ENCODE results near the gene COL8A1.

Gene COL8A1

DNA sequence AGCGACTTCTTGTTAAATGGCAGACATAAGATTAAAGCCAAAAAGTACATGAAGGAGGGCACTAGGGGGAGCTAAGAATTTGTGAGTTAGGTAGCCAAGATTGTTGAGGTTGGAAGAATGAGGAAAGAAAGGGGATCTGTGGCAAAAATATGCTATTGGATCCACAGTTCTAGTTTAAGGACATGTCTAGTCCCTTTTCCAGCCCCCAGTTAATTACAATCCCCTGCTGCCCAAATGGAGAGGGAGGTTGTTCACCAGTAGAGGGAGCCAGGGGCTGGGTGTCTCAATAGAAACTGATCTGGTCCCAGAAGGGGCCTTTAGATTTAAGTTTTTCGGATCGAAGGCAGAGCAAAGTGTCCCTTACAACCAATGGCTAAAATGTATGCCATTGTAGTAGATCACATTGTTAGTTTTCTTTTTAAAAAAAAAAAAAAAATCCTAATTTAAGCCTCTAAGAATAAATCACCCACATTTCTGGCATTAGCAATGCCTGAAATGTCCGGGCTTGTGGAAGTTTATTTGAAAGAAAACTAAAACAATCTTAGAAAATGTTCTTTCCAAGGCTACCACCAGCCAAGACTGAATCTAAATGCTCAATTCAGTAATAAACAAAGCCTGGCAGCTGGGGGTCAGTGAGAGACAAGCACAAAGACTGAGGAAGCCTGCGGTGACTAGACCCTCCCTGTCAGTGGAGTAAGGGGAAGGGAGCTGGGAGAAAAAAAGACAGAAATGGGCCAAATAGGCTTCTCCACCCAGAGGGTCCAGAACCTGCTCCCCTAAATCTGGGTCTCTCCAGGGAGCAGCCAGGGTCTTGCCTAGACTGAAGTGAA lies 7.1 kb downstream of the COL8A1 start:
- H3K4me3 Mint-ChIP-seq = no peak overlapping the region
- H3K4me1 Mint-ChIP-seq = no peaks in the 10 kb centered on the region
- H3K27ac Mint-ChIP-seq = no peak overlapping the region
- H3K27me3 Mint-ChIP-seq = peaks cover 4 to 10% of the 10 kb centered on the region in 2 donors
- ATAC-seq (replicated peaks) = no peak
- peaks cover 0 to 2% of the 10 kb centered on the region in 2 donors for H3K9me3 Mint-ChIP-seq
- DNase-seq = no peak
- H3K36me3 Mint-ChIP-seq = no peaks in the 10 kb centered on the region

DNA sequence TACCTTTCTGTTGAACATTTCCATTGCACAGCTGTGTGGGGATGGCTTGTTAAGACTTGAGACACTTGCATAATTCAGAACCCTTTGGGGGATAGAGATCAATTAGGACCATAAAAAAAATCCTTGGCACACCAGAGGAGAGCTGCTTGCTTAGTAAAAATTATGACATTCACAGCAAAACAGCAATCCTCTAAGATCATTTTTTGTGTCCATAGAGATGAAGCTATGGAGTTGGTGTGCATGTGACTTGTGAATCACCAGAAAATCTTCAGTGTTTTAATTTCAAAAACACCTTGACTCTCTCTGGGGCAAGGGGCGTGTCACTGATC lies 7.7 kb downstream of the COL8A1 start:
- Mint-ChIP-seq H3K36me3 (no peaks in the 10 kb centered on the region), H3K4me1 (no peaks in the 10 kb centered on the region), H3K9me3 (peaks cover 0 to 2% of the 10 kb centered on the region in 2 donors), H3K4me3 (no peak overlapping the region), H3K27ac (no peak overlapping the region), H3K27me3 (peaks cover 0 to 5% of the 10 kb centered on the region in 2 donors)
- no peak for DNase-seq
- ATAC-seq (replicated peaks) = no peak

DNA sequence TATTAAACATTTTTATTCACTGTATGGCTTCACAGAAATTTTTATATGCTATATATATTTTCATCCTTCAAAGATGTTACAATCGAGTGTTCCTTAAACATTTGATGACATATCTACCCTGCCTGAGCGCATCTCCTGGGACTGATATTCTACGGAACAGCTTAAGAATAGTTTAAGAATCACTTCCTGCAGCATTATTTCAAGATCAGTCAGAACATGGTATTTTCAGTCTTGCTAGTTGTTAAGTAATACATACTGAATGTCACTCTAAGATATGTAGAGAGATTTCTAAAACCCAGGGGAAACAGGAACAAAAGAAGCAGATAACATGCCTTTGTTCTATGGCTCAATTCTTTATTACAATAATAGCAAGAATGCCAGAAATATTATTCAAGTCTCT lies 8.7 kb downstream of the COL8A1 start:
- H3K36me3 Mint-ChIP-seq = no peaks in the 10 kb centered on the region
- no peaks in the 10 kb centered on the region for H3K27me3 Mint-ChIP-seq

DNA sequence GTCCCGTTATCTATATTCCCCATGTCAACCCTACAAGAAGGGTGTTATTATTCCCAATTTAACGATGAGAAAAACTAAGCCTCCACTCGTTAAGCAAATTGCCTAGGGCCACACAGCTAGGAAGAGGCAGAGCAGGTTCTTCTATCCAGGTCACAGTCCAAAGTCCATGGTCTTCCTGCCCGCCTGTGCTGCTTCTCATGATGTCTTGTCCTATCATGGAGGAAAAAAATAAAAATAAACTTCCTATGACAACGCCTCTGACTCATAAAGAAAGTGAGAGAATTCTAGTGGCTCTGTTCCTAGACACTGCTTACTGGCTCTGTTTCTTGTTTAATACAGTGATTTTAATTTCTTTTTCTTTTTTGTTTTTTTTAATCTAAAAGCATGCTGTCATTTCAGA lies 9.7 kb downstream of the COL8A1 start:
- Mint-ChIP-seq H3K36me3 (no peaks in the 10 kb centered on the region), H3K4me3 (no peak overlapping the region), H3K27ac (no peak overlapping the region), H3K27me3 (no peaks in the 10 kb centered on the region), H3K9me3 (peaks cover 0 to 2% of the 10 kb centered on the region in 2 donors), H3K4me1 (no peaks in the 10 kb centered on the region)
- no peak for ATAC-seq (replicated peaks)
- no peak for DNase-seq

More for the DNA sequence above, 8.7 kb downstream of the COL8A1 start:
- no peak overlapping the region for H3K27ac Mint-ChIP-seq
- H3K4me1 Mint-ChIP-seq = no peaks in the 10 kb centered on the region
- DNase-seq (no peak), ATAC-seq (replicated peaks) (no peak)
- peaks cover 0 to 2% of the 10 kb centered on the region in 2 donors for H3K9me3 Mint-ChIP-seq
- no peak overlapping the region for H3K4me3 Mint-ChIP-seq

DNA sequence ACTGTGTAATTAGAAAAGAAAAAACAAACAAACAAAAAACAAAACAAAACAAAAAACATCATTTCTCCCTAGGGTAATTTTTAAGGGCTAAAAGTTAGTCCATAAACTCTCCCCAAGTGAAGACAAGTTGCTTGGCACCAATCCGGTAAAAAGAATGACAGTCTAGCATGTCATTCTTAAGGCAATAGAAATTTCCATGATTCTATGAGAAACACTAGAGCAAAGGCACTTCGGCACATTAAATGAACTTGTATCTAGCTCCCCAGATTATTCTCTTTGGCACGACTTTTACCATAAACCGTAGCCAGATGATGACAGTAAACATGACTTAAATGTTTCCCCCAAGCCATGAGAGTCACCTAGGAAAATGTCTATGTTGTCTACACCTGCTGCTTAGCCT lies 10.1 kb downstream of the COL8A1 start:
- Mint-ChIP-seq H3K36me3 (no peaks in the 10 kb centered on the region), H3K9me3 (peaks cover 0 to 2% of the 10 kb centered on the region in 2 donors), H3K4me3 (no peak overlapping the region), H3K27ac (no peak overlapping the region), H3K4me1 (no peaks in the 10 kb centered on the region), H3K27me3 (no peaks in the 10 kb centered on the region)
- no peak for ATAC-seq (replicated peaks)
- no peak for DNase-seq

DNA sequence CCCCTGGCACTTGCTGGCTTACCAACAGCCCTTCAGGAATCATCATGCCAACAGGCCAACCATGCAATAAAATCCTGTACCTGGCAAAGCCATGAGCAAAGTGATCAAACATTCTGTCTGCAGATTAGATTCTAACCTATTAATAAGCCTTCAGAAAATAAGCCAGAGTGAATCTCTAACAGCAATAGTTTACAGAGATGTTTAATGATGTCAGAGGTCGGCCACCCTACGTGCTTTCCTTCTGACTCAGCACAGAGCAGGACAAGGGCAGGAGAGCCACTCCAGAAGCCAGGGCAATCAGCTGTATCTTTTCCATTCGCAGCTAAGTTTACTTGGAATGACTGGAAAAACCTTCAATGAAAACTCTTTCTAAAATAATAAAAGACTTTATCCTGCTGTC lies 13.1 kb downstream of the COL8A1 start:
- Mint-ChIP-seq H3K9me3 (peaks cover 0 to 2% of the 10 kb centered on the region in 2 donors), H3K27ac (no peak overlapping the region), H3K4me3 (no peak overlapping the region), H3K36me3 (no peaks in the 10 kb centered on the region), H3K4me1 (no peaks in the 10 kb centered on the region), H3K27me3 (no peaks in the 10 kb centered on the region)
- DNase-seq = no peak
- no peak for ATAC-seq (replicated peaks)

DNA sequence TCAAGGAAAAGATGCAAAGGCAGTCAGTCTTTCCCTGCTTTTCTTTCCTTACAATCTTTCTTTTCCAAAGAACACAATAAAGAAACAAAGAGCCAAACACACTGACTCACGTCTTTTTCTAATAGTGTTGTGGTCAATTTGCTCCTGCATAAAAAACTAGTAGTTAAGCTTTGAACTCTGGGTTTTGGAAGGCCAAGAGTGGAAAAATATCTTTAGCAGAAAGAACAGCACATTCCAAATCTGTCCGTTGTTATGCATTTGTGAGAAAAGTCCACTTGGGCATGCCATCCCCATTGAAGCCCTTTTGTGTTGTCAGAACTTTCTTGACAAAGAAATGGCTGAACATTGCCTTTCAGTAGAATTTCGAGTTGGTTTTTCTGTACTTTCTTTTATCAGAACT lies 18.2 kb downstream of the COL8A1 start:
- H3K4me1 Mint-ChIP-seq = no peaks in the 10 kb centered on the region
- H3K4me3 Mint-ChIP-seq = no peak overlapping the region
- DNase-seq (no peak), ATAC-seq (replicated peaks) (no peak)
- no peak overlapping the region for H3K27ac Mint-ChIP-seq
- H3K36me3 Mint-ChIP-seq = no peaks in the 10 kb centered on the region
- H3K9me3 Mint-ChIP-seq = no peaks in the 10 kb centered on the region
- H3K27me3 Mint-ChIP-seq = no peaks in the 10 kb centered on the region

DNA sequence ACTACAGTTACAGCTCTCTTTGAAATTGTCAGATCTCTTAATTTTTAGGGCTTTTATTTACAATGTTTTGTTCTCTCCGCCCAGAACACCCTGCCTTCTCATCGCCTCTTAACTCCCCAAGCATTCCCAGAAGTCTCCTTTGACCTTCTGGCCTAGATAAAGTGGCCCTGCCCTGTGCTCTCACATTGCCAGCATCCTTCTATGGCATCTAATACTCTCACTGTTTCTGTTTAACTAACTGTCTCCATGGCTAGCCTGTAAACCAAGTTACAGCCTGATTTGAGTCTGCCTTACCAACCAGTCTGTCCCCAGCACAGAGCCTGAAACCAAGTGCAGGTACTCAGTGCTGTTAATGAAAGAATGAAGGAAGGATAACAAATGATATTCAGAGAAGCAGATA lies 19.9 kb downstream of the COL8A1 start:
- Mint-ChIP-seq H3K4me3 (no peak overlapping the region), H3K27ac (no peak overlapping the region), H3K4me1 (no peaks in the 10 kb centered on the region), H3K36me3 (no peaks in the 10 kb centered on the region), H3K27me3 (no peaks in the 10 kb centered on the region), H3K9me3 (no peaks in the 10 kb centered on the region)
- no peak for DNase-seq
- ATAC-seq (replicated peaks) = no peak

DNA sequence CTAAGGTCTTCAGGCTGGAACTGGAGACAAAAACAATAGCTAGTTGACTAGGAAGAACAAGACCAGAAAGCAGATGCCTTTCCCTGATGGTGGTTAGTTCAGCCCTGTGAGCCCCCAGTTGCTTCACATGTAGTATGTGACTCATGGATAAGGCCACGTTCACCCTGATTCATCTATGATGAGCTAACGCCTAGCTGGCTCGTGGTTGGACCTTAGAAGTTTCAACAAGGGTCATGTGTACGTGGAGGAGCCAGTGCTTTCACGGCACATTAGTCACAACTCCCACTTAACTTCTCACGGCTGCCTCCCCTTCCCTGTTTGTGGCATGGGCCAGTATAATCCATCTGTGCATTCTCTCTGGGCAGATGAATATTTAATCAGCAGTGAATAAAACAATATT lies 20.6 kb downstream of the COL8A1 start:
- Mint-ChIP-seq H3K27me3 (no peaks in the 10 kb centered on the region), H3K9me3 (no peaks in the 10 kb centered on the region), H3K27ac (no peak overlapping the region), H3K4me3 (no peak overlapping the region), H3K36me3 (no peaks in the 10 kb centered on the region), H3K4me1 (no peaks in the 10 kb centered on the region)
- DNase-seq = no peak
- no peak for ATAC-seq (replicated peaks)

DNA sequence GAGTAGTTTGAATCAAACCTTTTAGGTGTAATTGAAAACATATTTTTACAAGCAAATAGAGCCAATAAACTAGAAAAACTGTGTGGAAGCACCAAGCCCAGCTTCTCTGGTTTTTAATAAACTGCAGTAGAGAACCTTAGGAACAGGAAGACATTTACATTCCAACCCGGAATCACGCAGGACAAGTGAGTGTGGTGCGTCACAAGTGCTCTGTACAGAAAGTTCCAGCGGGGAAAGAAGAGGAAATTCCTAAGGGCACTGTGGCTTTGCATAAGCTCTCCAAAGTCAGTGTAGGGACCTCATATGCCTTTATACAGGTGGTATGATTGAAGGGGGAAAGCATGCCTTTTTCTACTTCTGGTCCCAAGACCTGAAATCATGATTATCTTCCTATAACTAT lies 21.6 kb downstream of the COL8A1 start:
- DNase-seq (no peak), ATAC-seq (replicated peaks) (no peak)
- no peaks in the 10 kb centered on the region for H3K4me1 Mint-ChIP-seq
- H3K27me3 Mint-ChIP-seq = peaks cover 0 to 6% of the 10 kb centered on the region in 2 donors
- no peak overlapping the region for H3K27ac Mint-ChIP-seq
- no peaks in the 10 kb centered on the region for H3K9me3 Mint-ChIP-seq
- no peaks in the 10 kb centered on the region for H3K36me3 Mint-ChIP-seq
- H3K4me3 Mint-ChIP-seq = no peak overlapping the region

DNA sequence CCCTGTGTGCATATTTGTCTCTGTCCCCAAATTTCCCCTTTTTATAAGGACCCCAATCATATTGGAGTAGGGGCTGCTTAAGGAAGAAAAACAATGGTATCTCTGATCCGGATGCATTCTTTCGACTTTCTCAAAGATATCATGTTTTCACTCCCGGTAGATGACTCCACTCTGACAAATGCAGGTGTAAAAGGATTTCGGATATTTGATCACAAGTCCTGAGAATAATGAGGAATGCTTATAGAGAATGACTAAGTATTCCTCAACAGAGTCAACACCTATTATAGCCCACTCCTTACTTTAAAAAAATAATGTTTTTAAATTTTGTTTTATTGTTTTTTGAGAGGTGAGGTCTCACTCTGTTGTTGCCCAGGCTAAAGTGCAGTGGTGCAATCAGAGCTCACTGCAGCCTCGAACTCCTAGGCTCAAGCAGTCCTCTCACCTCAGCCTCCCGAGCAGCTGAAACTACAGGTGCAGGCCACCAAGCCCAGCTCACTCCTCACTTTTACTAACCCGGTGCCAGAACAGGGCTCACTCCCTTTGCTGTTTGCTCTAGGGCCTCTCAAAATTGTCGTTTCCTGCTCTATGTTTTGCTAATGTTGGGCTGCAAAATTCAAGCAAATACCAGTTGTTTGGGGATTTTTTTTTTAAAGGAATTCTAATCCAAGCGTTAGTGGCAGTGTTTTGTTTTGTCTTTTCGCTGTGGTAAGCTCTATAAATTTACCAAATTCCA lies 24.6 kb downstream of the COL8A1 start:
- DNase-seq = no peak
- H3K4me3 Mint-ChIP-seq = no peak overlapping the region
- no peaks in the 10 kb centered on the region for H3K4me1 Mint-ChIP-seq
- H3K27ac Mint-ChIP-seq = no peak overlapping the region
- H3K27me3 Mint-ChIP-seq = peaks cover 5 to 10% of the 10 kb centered on the region in 2 donors
- H3K9me3 Mint-ChIP-seq = no peaks in the 10 kb centered on the region
- H3K36me3 Mint-ChIP-seq = no peaks in the 10 kb centered on the region
- ATAC-seq (replicated peaks) = no peak

DNA sequence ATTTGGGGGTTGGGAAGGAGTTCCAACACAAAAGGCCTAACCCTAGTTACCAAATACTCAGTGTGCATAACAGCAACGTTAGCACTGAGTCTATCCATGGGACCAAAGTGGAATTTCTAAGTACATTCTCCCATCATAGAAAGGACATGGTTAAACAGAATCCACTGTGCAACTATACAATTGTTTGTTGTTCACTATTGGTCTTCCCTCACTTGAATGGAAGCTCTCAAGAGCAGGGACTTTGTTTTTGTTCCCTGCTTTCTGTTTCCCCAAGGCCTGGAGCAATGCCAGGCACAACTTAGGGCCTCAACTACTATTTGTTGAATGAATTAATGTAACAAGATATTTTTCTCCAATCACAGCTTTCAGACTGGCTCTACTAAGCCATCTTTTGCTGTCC lies 25.6 kb downstream of the COL8A1 start:
- Mint-ChIP-seq H3K4me3 (no peak overlapping the region), H3K4me1 (no peaks in the 10 kb centered on the region), H3K36me3 (no peaks in the 10 kb centered on the region), H3K27ac (no peak overlapping the region), H3K27me3 (peaks cover 5 to 10% of the 10 kb centered on the region in 2 donors), H3K9me3 (peaks cover 0 to under 1% of the 10 kb centered on the region in 2 donors)
- ATAC-seq (replicated peaks) (no peak), DNase-seq (no peak)

DNA sequence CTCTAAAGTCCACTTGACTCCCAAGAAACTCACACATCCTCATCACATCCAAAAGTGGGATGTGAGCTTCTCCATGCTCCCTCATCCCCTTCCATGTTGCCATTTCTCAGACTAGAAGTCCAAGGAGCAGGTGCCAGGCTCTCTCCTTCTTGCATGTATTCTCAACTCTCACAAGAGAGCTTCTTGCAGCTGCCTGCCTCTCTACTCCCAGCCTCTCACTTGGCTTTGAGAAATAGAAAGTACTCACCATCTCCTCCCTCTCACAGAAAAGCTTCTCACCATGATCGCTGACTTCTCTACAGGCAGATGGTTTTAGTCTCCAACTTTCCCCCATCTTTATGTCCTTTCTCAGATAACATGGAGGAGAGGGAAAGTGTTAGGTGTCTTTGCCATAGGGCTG lies 26.6 kb downstream of the COL8A1 start:
- ATAC-seq (replicated peaks) = no peak
- no peak for DNase-seq
- Mint-ChIP-seq H3K9me3 (peaks cover 0 to 2% of the 10 kb centered on the region in 2 donors), H3K36me3 (no peaks in the 10 kb centered on the region), H3K27ac (no peak overlapping the region), H3K27me3 (peaks cover 5 to 10% of the 10 kb centered on the region in 2 donors), H3K4me3 (no peak overlapping the region), H3K4me1 (no peaks in the 10 kb centered on the region)

DNA sequence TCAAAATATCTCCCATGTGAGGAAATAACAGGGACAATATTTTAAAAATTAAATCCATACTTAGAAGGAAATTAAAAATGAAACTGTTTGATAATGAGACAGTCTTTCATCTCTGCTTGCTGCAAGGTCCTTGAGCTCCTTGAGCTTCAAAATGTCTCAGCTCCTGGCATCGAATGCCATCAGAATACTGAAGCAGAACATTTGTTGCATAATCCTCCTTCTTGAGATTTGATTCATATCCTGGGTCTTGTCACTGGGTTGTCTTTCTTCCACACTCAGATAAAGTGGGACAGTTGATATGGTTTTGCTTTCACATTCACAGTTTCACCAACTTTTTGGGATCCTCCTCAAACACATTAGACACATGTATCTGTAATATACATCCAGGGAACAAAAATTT lies 27.8 kb downstream of the COL8A1 start:
- peaks cover 0 to 2% of the 10 kb centered on the region in 2 donors for H3K9me3 Mint-ChIP-seq
- H3K4me1 Mint-ChIP-seq = no peaks in the 10 kb centered on the region

DNA sequence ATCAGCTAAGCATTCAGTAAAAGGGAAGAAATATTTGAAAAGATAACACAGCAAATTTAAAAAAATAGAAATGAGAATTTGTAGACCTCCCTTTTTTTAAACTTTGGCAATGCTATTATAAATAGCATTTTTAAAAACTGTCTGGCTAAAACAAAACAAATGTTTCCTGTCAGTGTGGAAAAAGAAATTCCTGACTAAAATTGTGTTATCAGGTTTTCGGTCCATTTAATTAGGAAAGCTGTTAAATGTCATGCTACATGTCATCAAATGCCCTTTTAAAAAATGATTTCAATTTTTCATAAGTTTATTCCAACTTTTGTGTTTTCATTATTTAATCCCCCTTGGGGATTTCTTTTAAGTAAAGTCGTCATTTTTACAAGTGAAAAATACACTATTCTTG lies 29.6 kb downstream of the COL8A1 start:
- DNase-seq = no peak
- H3K4me1 Mint-ChIP-seq = no peaks in the 10 kb centered on the region
- no peak overlapping the region for H3K4me3 Mint-ChIP-seq
- no peak overlapping the region for H3K27ac Mint-ChIP-seq
- peaks cover 0 to 2% of the 10 kb centered on the region in 2 donors for H3K9me3 Mint-ChIP-seq
- no peaks in the 10 kb centered on the region for H3K36me3 Mint-ChIP-seq
- ATAC-seq (replicated peaks) = no peak
- peaks cover 5 to 10% of the 10 kb centered on the region in 2 donors for H3K27me3 Mint-ChIP-seq

More for the DNA sequence above, 27.8 kb downstream of the COL8A1 start:
- H3K36me3 Mint-ChIP-seq = no peaks in the 10 kb centered on the region
- DNase-seq (no peak), ATAC-seq (replicated peaks) (no peak)
- no peak overlapping the region for H3K4me3 Mint-ChIP-seq
- H3K27ac Mint-ChIP-seq = no peak overlapping the region
- peaks cover 5 to 10% of the 10 kb centered on the region in 2 donors for H3K27me3 Mint-ChIP-seq

Measured in stimulated activated naive B cell treated with anti-CD40 and anti-IgM and Interleukin-4, amounts not matched to agents 10 μg/mL and 1 μg/mL and 100 μg/mL, for 72 hours (primary cell).